Right kidney (tissue), 1 donor: ENCODE data around the gene PHKG2.

Source experiments
- DNase-seq: peaks from one replicate; pipeline ENCODE4 v3.0.0-alpha.2; 2016

The PHKG2 gene

DNA sequence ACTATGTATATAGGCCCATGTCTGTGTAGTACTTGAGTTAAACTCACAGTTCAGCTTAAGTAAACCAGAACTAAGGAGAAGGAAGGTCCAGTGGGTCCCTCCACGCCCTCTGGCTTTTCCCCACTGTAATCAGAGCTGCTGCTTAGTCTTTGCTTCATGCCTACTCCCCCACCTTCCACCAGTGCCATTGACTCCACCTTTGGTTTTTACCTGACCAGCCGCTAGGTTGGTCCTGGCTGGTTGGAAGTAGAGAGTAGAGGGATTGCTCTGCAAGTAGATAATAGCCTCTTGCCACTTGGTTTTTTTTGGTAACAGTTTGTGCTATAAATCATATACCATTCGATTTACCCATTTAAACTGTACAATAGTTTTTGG is 22.8 kb upstream of the PHKG2 start:
- DNase-seq: no peak

DNA sequence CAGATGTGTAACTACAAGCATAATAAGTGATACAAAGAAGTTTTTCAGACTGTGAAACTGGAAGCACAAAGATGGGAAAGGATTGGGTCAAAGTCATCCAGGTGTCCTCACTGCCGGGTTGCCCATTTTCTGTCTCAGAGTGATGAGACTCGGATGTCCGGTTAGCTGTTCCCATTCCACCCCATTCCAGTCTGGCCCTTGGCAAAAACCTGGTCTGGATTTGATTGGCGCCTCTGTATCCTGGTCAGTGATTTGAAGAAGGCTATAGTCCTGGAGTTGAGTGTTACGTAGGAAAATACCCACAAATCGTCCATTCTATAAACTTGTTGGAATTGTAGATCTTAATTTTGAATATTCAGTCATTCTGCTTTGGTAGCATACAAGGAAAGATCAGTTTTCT is 19.9 kb upstream of the PHKG2 start:
- DNase-seq: no peak

GRCh38 chr16:30728899-30729672 is 19.1 kb upstream of the PHKG2 start:
- DNase-seq: no peak

DNA sequence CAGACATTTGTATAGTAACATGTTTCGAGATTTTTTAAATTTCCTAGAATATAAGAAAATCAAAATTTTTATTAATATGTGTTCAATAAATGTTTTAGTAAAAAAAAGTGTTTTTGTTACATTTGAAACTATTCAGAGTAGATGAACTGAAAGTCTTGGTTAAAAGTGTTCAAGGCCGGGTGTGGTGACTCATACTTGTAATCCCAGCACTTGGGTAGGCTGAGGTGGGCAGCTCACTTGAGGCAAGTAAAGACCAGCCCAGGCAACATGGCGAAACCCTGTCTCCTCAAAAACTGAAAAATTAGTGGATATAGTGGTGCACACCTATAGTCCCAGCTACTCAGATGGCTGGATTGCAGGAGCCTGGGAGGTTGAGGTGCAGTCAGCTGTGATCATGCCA is 16.8 kb upstream of the PHKG2 start:
- DNase-seq: no peak

DNA sequence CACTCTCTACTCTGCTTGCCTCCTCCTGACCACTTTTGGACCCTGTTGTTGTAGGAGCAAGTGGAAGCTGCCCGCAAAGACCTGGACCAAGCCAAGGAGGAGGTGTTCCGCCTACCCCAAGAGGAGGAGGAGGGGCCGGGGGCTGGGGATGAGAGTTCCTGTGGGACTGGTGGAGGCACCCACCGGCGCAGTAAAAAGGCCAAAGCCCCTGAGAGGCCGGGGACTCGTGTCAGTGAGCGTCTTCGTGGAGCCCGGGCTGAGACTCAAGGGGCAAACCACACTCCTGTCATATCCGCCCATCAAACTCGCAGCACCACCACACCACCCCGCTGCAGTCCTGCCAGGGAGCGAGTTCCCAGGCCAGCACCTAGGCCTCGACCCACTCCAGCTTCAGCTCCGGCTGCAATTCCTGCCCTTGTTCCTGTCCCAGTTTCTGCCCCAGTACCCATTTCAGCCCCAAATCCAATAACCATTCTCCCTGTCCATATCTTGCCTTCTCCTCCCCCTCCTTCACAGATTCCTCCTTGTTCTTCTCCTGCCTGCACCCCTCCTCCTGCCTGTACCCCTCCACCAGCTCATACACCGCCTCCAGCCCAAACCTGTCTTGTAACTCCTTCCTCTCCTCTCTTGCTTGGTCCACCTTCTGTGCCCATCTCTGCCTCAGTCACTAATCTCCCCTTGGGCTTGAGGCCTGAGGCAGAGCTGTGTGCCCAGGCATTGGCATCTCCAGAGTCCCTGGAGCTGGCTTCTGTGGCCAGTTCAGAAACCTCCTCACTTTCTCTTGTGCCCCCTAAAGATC is 11.0 kb upstream of the PHKG2 start:
- no peak for DNase-seq

DNA sequence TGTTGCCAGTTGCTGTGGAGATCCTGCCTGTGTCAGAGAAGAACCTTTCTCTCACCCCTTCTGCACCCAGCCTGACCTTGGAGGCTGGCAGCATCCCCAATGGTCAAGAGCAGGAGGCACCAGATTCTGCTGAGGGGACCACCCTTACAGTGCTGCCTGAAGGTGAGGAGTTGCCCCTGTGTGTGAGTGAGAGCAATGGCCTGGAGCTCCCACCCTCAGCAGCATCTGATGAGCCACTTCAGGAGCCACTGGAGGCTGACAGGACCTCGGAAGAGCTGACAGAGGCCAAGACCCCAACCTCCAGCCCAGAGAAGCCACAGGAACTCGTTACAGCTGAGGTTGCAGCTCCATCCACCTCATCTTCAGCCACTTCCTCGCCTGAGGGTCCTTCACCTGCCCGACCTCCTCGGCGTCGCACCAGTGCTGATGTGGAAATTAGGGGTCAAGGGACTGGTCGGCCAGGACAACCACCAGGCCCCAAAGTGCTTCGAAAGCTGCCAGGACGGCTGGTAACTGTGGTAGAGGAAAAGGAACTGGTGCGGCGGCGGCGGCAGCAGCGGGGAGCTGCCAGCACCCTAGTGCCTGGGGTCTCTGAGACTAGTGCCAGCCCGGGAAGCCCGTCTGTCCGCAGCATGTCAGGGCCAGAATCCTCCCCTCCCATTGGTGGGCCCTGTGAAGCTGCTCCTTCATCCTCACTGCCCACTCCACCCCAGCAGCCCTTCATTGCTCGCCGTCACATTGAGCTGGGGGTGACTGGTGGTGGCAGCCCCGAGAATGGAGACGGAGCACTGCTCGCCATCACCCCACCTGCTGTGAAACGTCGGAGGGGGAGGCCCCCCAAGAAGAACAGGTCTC is 10.2 kb upstream of the PHKG2 start:
- DNase-seq: no peak

DNA sequence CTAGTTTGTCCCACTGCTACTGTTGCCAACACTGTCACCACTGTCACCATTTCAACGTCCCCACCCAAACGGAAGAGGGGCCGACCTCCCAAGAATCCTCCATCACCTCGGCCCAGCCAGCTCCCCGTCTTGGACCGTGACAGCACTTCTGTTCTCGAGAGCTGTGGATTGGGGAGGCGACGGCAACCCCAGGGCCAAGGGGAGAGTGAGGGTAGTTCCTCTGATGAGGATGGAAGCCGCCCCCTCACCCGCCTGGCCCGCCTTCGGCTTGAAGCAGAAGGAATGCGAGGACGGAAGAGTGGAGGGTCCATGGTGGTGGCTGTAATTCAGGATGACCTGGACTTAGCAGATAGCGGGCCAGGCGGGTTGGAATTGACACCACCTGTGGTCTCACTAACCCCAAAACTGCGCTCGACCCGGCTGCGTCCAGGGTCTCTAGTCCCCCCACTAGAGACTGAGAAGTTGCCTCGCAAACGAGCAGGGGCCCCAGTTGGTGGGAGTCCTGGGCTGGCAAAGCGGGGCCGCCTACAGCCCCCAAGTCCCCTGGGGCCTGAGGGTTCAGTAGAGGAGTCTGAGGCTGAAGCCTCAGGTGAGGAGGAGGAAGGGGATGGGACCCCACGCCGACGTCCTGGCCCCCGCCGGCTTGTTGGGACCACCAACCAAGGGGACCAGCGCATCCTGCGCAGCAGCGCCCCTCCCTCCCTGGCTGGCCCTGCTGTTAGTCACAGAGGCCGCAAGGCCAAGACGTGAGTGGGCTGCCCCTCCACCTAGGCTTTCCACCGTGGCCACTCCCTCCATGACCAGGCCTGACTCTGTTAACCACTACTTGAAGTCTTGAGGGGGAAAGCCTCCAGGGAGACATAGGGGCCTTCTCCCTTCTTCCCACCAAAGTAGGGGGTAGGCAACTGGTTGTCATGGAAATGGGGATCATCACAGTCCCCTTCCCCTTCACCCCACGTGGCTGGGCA is 9.0 kb upstream of the PHKG2 start:
- no peak for DNase-seq

DNA sequence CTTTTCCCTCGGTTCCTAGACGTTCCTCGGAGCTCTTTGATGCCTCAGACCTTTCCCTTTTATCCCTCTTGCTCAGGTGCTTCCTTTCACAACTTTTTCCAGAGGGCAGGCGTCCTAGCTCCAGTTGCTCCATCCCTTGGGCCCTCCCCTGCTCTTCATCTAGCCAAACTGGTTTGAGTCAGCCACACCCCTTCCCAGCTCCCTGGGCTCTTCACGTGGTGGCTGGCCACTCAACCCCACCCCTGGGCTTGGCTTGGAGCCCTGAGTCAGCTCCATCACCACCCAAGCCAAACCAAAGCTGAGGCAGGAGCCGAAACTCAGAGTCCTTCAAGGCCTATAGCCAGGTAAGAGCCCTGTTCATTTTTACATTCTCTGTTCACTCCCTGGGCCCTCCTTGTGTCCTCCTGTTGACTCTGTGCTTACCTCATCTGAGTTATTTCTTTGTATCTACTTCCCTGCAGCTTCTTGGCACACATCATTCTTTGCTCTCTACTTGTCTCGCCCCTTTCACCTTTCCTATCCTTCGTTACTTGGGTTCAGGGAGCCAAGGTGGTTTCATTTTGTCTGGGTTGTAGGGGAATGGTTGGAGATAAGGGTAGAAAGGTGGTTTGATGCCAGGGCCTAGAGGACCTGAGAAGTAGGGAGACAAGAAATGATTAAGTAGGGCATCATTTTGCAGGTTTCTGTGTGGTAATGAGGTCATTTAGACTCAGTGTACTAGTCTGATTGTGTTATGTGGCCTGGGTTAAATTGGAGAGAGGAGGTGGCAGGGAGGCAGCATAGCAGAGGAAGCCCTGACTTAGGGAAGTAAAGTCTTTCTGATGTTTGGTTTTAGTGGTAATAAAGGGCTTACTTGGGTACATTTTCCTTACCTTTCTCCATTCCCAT is 7.6 kb upstream of the PHKG2 start:
- DNase-seq: peak; percentile 15

GRCh38 chr16:30741461-30741914 is 6.7 kb upstream of the PHKG2 start:
- DNase-seq: no peak

- no peak for DNase-seq
Measured at GRCh38 chr16:30743716-30744115, 4.5 kb upstream of the PHKG2 start.

DNA sequence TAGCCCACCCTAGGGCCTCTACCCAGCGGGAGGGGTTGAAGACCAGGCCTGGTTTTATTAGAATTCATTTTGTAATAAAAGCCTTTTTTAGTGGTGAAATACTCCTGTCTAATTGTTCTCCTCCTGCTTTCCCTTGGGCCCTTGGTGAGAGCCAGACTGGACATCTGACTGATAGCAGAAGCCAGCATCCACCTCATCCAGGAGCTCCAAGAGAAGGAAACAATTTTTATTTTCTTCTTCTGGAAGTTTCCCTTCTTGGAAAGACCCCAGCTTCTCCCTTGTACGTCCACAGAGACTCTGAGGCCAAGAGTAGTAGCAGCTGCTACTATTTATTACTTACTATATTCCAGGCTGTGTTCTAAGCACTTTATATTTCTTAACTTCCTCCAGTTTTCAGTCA is 4.0 kb upstream of the PHKG2 start:
- no peak for DNase-seq

DNA sequence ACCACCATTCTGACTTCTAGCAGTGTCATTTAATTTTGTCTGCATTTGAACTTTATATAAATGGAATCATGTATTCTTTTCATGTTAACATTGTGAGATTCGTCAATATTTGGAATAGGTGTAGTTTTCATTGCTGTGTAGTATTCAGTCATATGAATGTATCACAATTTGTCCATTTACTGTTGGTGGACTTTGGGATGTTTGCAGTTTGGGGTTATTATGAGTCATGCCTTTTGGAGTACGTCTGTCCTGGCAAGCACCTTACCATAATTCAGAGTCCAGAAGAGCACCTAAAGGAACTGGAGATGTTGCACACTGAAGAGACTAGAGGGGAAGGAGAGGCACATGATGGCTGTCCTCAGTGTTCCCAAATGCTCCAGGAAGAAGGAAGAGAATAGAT is 3.1 kb upstream of the PHKG2 start:
- DNase-seq: no peak

GRCh38 chr16:30746638-30747175 is 1.5 kb upstream of the PHKG2 start:
- DNase-seq: no peak

- DNase-seq: no peak
Measured at GRCh38 chr16:30747331-30747730, 894 bp upstream of the PHKG2 start.

GRCh38 chr16:30748634-30749445 is 615 bp downstream of the PHKG2 start:
- DNase-seq: no peak

DNA sequence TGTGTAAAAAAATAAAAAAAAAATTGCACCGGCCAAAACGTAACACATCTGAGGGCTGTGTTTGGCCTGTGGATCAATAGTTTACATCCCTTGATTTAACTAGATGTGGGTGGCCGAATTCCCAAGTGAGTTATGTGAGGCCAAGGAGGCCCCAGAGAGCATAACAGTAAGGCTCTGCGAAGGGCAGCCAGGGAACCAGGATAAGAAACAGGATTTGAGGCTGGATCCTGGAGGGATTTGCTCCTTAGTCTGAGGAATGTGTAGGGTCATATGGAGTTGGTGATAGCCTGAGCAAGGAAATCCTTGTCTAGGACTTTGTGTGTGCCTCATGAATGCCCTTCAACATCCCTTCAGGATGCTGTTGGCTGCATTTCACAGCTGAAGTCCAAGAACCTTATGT is 2.0 kb downstream of the PHKG2 start:
- no peak for DNase-seq

DNA sequence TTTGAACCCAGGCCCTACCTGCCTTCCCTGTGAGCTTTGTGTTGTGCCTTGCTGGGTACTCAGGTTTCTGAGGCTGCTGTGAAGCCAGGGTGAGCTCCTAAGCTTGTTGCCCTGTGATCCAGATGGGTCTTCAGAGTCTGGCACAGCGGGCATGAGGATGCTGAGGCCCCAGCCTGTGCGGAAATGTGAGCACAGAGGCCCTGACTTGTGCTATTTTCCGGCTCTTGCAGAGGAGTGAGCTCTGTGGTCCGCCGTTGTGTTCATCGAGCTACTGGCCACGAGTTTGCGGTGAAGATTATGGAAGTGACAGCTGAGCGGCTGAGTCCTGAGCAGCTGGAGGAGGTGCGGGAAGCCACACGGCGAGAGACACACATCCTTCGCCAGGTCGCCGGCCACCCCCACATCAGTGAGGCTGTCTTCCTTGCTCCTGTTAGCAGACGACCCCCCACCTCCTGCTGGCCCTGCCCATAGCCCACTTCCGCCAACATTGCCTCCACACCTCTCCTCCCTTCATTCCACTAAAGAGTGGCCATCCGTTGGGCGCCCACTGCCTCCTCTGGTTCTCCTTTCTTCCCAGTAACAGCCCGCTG is 2.7 kb downstream of the PHKG2 start:
- DNase-seq: no peak

DNA sequence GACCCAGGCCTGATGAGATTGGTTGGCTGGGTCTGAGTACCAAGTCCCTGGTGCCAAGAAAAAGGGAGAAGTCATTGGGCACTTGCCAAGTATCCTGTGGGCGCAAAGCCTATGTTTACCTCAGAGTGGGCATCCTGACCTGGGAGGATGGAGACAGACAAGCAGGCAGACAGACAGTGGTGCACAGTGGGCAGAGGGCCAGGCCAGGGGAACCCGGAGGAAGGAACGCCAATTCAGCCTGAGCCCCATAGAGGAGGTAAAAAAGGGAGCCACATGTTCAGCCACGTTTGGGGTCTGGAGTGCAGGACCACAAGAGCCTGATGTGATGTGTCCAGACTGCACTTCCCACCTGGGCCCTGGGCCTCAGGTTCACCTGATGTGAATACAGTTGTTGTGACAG is 5.4 kb downstream of the PHKG2 start:
- no peak for DNase-seq
